Gastroesophageal sphincter (tissue), 3 donors: ENCODE results near the gene TXK.

Experiments
- CTCF ChIP-seq, 4 experiments: fragments of 200-600 bp in 2 of 4; fragments of 450-650 bp in 2 of 4; sonication (generic) in 1 of 4; IDR thresholded peaks; one replicate each; pipeline ENCODE4 v1.5.1; 2017 to 2019; ENCODE audit warnings: antibody characterized with exemption in 4 of 4, mild to moderate bottlenecking in 2 of 4, moderate library complexity in 2 of 4
- EP300 ChIP-seq: sonication (generic); formaldehyde crosslinking; IDR thresholded peaks from one replicate; pipeline ENCODE4 v1.6.1; 2017; ENCODE audit warnings: antibody characterized with exemption, mild to moderate bottlenecking
- POLR2A ChIP-seq, 2 donors: fragments of 450-650 bp; IDR thresholded peaks; one replicate each; pipeline ENCODE4 v1.6.1; 2017; ENCODE audit warnings: antibody characterized with exemption in 2 of 2, mild to moderate bottlenecking in 2 of 2, moderate library complexity in 1 of 2
- POLR2AphosphoS5 ChIP-seq: sonication (generic); formaldehyde crosslinking; IDR thresholded peaks from one replicate; pipeline ENCODE4 v1.6.1; 2017; ENCODE audit warnings: antibody characterized with exemption

DNA sequence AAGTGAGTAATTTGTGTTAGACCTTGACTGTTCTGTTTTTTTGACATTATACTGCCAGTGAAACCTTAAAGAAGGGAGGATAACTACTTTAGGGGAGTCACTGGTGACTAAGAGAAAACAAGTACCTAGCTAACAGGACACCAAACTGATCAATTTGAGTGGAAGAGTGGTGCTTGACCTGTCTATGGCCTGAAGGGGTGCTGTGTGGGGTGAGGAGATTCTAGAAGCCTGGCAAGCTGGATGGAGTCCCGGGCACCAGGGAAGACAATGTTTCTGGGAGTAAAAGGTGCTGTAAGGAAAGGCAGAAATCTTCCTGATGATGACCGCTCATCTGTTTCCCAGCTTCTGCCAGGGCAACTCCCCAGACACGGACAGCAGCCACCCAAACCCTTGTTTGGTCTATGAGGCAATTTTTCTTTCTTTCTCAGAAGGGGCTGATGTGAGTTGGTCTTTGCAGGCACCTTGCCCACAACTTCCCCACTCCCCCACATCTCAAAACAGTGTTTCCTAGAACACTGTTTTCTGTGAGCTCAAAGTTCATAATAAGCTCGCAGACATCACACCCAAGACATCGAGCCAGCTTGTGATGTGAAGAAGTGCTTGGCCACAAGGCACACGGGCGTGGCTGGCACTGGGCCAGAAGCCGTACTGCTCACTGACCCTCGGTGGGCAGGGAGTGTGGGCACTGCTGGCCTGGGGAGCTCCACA lies 4.6 kb downstream of the TXK start:
- TF ChIP-seq EP300, result no peak
- no peak for TF ChIP-seq CTCF (IDR thresholded peaks at IDR 0.05)
- TF ChIP-seq POLR2A (IDR thresholded peaks at IDR 0.05), result no peak
- no peak for TF ChIP-seq POLR2AphosphoS5
